ENCODE results near the gene API5. TPM values are rescaled to one million over a fixed set of nuclear protein-coding genes. Genes with fewer than 3 reads are reported as not detected.

Gene API5
- total RNA-seq (2021; fragmentation: NEBNext Ultra II Directional; extraction: Animal tissue kit (Norgen Biotek cat#: 25700)), result 100 to 1,000 TPM in 4 of 6 experiments, 10 to 100 TPM in 2; 89.7 to 106 (median 101) TPM
- long read RNA-seq, transcript API5-208 (14 exons, 1,868 nt), result major isoform, 53 of 132 reads
- long read RNA-seq, transcript API5-210 (13 exons, 1,760 nt), result minor isoform, 5 of 132 reads
- long read RNA-seq, transcript API5-201 (14 exons, 3,714 nt), result minor isoform, 45 of 132 reads
- long read RNA-seq, partial matches to known transcripts, result 11 of 132 reads
- long read RNA-seq, other reads (novel, unspliced or antisense), result 18 of 132 reads

DNA sequence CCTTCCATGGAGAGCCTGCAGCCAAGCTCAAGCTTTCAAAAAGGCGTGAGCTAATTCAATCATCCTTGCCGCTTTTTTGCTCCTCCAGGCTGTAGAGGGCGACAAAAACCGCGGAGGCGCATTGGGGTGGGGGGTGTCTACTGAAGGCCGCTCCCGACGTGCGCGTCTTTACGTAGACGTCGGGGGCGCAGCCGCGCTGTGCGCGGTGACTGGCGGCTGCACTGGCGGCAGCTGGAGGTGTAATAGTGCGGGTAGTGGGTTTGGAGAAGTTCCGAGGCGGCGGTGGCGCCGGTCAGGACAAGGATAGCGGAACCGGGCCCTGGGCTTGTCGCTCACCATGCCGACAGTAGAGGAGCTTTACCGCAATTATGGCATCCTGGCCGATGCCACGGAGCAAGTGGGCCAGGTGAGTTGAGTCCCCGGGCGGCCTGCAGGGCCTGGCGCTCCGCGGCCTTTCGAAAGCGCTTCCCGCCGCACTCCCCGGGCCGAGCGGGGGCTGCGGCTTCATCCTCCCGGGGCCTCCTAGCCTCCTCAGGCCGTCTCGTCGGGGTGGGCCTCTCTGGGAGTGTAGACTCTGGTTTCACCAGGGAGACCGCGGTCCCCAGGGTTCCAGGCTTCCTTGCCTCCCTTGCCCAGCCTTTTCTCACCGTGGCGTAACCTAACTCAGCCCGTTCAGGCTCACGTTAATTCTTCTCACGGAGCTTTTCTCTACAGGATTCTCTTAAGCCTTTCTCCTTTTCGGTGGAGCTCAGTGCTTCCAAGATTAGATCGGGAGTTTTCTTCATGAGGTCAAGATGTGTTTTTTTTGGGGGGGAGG is at the start of gene API5:
Gene API5, plus strand, starts transcription at position 206 of the 817 bp plus-strand sequence. Its CDS starts 132 bp downstream, at position 338.
- no peaks in the 10 kb centered on the region for H3K27me3 Mint-ChIP-seq (ENCODE audit: insufficient read depth)
- H3K27ac Mint-ChIP-seq, result peak within 1 kb of the TSS; percentile 83
- H3K4me3 Mint-ChIP-seq, result peak within 1 kb of the TSS; percentile 91
- TF ChIP-seq, protein P1, sequence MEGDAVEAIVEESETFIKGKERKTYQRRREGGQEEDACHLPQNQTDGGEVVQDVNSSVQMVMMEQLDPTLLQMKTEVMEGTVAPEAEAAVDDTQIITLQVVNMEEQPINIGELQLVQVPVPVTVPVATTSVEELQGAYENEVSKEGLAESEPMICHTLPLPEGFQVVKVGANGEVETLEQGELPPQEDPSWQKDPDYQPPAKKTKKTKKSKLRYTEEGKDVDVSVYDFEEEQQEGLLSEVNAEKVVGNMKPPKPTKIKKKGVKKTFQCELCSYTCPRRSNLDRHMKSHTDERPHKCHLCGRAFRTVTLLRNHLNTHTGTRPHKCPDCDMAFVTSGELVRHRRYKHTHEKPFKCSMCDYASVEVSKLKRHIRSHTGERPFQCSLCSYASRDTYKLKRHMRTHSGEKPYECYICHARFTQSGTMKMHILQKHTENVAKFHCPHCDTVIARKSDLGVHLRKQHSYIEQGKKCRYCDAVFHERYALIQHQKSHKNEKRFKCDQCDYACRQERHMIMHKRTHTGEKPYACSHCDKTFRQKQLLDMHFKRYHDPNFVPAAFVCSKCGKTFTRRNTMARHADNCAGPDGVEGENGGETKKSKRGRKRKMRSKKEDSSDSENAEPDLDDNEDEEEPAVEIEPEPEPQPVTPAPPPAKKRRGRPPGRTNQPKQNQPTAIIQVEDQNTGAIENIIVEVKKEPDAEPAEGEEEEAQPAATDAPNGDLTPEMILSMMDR (IDR thresholded peaks at IDR 0.05), result peak; percentile 81
- peaks cover 38% of the 10 kb centered on the region for H3K4me1 Mint-ChIP-seq (ENCODE audit: low read depth)
- no peaks in the 10 kb centered on the region; the same call in 1 of the 2 replicates for H3K9me3 Mint-ChIP-seq
- peak; percentile 89 for DNase-seq
- H3K36me3 Mint-ChIP-seq (ENCODE audit: low read depth), result peaks cover 10% of the 10 kb centered on the region

DNA sequence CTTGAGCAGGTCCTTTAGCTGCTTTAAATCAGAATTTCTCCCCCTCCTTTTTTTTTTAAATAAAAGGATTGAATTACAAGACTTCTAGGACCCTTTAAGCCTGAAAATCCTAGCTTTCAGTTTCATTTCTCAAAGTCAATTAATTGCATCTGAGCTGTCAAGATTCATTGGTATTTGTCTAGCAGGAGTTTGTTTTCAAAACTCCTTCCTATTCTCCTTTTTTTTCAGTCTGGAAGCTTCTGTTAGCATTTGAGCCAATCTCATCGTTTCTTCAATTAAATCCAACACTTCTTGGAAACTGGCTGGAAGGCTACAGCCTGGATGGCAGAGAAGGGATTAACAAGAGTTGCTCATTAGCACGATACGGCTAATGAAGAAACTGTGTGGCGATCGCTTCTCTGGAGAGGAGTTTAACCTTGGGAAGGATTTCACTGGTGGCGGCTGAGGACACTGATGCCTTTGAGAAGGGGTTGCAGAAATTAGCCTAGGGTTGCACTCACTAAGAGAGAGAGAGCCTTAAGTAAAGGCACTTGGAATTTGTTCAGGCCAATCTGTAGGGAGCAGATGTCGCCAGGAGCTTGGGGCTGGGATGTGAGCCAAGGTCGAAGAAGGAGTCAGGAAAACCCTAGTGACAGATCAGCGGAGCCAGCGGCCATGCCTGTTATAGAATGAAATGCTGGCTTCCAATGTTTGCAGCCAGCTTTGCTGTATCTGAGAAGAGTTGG is 43.8 kb upstream of the API5 start:
- H3K27ac Mint-ChIP-seq, result no peak overlapping the region
- no peaks in the 10 kb centered on the region for H3K36me3 Mint-ChIP-seq (ENCODE audit: low read depth)
- H3K4me1 Mint-ChIP-seq (ENCODE audit: low read depth), result no peaks in the 10 kb centered on the region; the same call in 1 of the 2 replicates
- 0 out of 2 replicates have a peak overlapping the region, but pooled peaks have one; percentile 4 for H3K4me3 Mint-ChIP-seq
- no peaks in the 10 kb centered on the region; the same call in 1 of the 2 replicates for H3K9me3 Mint-ChIP-seq
- peaks cover 2% of the 10 kb centered on the region; the same call in 1 of the 2 replicates for H3K27me3 Mint-ChIP-seq (ENCODE audit: insufficient read depth)
- TF ChIP-seq, protein P1 (IDR thresholded peaks at IDR 0.05), result no peak
- DNase-seq, result no peak

DNA sequence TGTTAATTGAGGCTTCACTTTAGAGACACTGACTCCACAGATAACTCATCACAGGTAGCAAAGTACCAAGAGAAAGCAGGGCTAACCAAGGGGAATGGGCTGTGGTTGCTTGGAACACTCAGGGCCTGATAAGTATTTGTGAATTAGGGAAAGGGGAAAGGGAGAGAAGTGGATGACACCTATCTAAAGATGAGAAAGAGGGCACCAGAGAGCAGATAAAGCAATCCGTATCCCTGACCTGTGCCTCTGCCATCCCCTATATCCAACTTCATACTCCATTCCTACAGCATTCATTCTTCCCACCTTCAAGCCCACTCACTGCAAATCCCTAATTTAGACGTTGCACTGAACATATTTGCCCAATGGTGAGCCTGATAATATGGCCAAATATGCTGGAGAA is 43.0 kb upstream of the API5 start:
- Mint-ChIP-seq H3K36me3 (ENCODE audit: low read depth) (no peaks in the 10 kb centered on the region), H3K9me3 (peaks cover under 1% of the 10 kb centered on the region; the same call in 1 of the 2 replicates), H3K4me3 (no peak overlapping the region), H3K27ac (no peak overlapping the region), H3K4me1 (ENCODE audit: low read depth) (no peaks in the 10 kb centered on the region; the same call in 1 of the 2 replicates), H3K27me3 (ENCODE audit: insufficient read depth) (peaks cover 2% of the 10 kb centered on the region; the same call in 1 of the 2 replicates)
- DNase-seq, result no peak
- TF ChIP-seq, protein P1 (IDR thresholded peaks at IDR 0.05), result no peak

DNA sequence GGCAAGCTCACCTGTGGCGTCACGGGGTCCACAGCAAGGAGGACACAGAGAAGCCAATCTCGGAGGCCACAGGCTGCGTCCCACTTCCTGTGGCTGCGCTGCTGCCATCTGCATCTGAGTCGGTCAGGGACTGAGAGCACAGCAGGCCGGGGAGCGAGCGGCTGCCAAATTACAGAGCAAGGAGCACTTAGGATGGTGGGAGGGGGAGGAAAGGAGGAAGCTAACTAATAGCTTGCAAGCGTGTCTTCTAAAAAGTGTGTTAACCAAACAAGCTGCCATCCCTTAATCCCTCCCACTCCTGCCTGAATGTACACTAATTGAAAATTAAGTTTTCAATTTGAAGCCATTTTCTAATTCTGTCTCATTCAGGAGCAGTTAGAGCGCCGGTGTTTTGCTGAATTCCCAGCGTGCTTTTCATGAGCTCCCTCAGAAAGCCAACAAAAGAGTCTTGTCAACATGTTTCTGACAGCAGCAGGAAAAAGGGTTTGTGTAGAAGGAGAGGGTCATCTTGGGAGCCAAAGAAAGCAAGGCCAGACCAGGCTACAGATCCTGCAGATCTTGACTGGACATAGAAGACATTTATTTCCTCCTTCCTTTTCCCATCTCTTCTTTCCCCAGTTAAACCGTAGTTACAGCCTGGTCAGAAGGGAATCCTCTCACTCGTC is 42.4 kb upstream of the API5 start:
- TF ChIP-seq, protein P1 (IDR thresholded peaks at IDR 0.05), result no peak
- Mint-ChIP-seq H3K27me3 (ENCODE audit: insufficient read depth) (peaks cover 2% of the 10 kb centered on the region; the same call in 1 of the 2 replicates), H3K27ac (no peak overlapping the region), H3K4me1 (ENCODE audit: low read depth) (no peaks in the 10 kb centered on the region; the same call in 1 of the 2 replicates), H3K9me3 (peaks cover 5% of the 10 kb centered on the region; the same call in 1 of the 2 replicates), H3K36me3 (ENCODE audit: low read depth) (no peaks in the 10 kb centered on the region), H3K4me3 (no peak overlapping the region)
- DNase-seq, result no peak
